Keratinocyte (primary cell): ENCODE measurements around the gene HAUS8. TPM values are rescaled to one million over a fixed set of nuclear protein-coding genes. Genes with fewer than 3 reads are reported as not detected.
A peak's percentile ranks its signal among the peaks of the same experiment; 100 is the strongest.
"Not testable (repeated sequence)": the region's sequence is repeated elsewhere in the genome, so short reads cannot be mapped to it uniquely, and the experiment has no call there.

Experiments used
- DNase-seq: peaks from one replicate; pipeline ENCODE4 v3.0.0-alpha.2; 2011; ENCODE audit warnings: low read depth, missing footprints, low spot score
- FAIRE-seq: peaks from 2 replicates; lab custom pipeline; 2011; peaks lifted over from hg19 to GRCh38; lab: Jason Lieb, UNC
- H2AFZ ChIP-seq: 2 replicates; pipeline ENCODE4 v1.6.0; 2012; ENCODE audit warnings: low read length, control low read depth, inconsistent platforms; ENCODE audit not compliant: control insufficient read depth
- H3K27ac ChIP-seq: 2 replicates; pipeline ENCODE4 v1.5.1; 2011; ENCODE audit warnings: low read length; ENCODE audit not compliant: control insufficient read depth, insufficient read depth
- H3K27me3 ChIP-seq: 3 replicates; pipeline ENCODE4 v1.6.0; 2011; ENCODE audit warnings: low read length; ENCODE audit not compliant: control insufficient read depth, insufficient read depth; ENCODE audit errors: extremely low read depth
- H3K36me3 ChIP-seq, 2 experiments: 2 replicates in 1 of 2; 3 replicates in 1 of 2; pipeline ENCODE4 v1.5.1; 2011; ENCODE audit warnings: low read length in 2 of 2, mild to moderate bottlenecking in 1 of 2; ENCODE audit not compliant: control insufficient read depth in 2 of 2, insufficient read depth in 2 of 2; ENCODE audit errors: extremely low read depth in 1 of 2
- H3K4me1 ChIP-seq: 3 replicates; pipeline ENCODE4 v1.5.1; 2011; ENCODE audit warnings: low read length; ENCODE audit not compliant: control insufficient read depth, insufficient read depth; ENCODE audit errors: extremely low read depth
- H3K4me2 ChIP-seq: 3 replicates; pipeline ENCODE4 v1.6.0; 2011; ENCODE audit warnings: low read depth, low read length; ENCODE audit not compliant: control insufficient read depth, insufficient read depth; ENCODE audit errors: extremely low read depth
- H3K4me3 ChIP-seq, 3 experiments: fragments of 200-600 bp in 1 of 3; sonication (generic) in 1 of 3; 2 replicates in 2 of 3; 3 replicates in 1 of 3; pipeline ENCODE4 v1.5.1; 2011 to 2016; ENCODE audit warnings: low read length in 3 of 3, mild to moderate bottlenecking in 3 of 3, control low read depth in 2 of 3, inconsistent platforms in 1 of 3, low read depth in 1 of 3, mixed read lengths in 1 of 3, mixed run types in 1 of 3, moderate library complexity in 1 of 3; ENCODE audit not compliant: control insufficient read depth in 2 of 3, insufficient read depth in 2 of 3; ENCODE audit errors: extremely low read depth in 1 of 3
- H3K79me2 ChIP-seq: 2 replicates; pipeline ENCODE4 v1.6.0; 2012; ENCODE audit warnings: low read length; ENCODE audit not compliant: control insufficient read depth, insufficient read depth
- H3K9ac ChIP-seq: 3 replicates; pipeline ENCODE4 v1.6.0; 2011; ENCODE audit warnings: low read length; ENCODE audit not compliant: control insufficient read depth, insufficient read depth; ENCODE audit errors: extremely low read depth
- H3K9me1 ChIP-seq: 3 replicates; pipeline ENCODE4 v1.6.0; 2011; ENCODE audit warnings: low read length; ENCODE audit not compliant: control insufficient read depth, insufficient read depth; ENCODE audit errors: extremely low read depth
- H3K9me3 ChIP-seq: 2 replicates; pipeline ENCODE4 v1.5.1; 2012; ENCODE audit warnings: low read depth, low read length; ENCODE audit not compliant: control insufficient read depth
- H4K20me1 ChIP-seq: 3 replicates; pipeline ENCODE4 v1.6.0; 2011; ENCODE audit warnings: low read length; ENCODE audit not compliant: control insufficient read depth, insufficient read depth; ENCODE audit errors: extremely low read depth
- EZH2 ChIP-seq: IDR thresholded peaks from one replicate; pipeline ENCODE4 v1.6.1; 2012; ENCODE audit warnings: inconsistent platforms, mild to moderate bottlenecking, low read length, moderate library complexity
- dilution Hi-C: fragments of 300-500 bp; cut with MboI; formaldehyde crosslinking; loops from one replicate; pipeline ENCODE4 v1.7.0; 2020; ENCODE audit warnings: low sequenced_read_pairs; ENCODE audit not compliant: extremely low pct_ligation_motif_present
- polyA plus RNA-seq, 5 experiments: library from polyadenylated mRNA; depleted of rRNA in 3 of 5; stranded (reverse) in 3 of 5; stranded (forward) in 1 of 5; unstranded in 1 of 5; fragments of >200 nt; gene quantifications; 1 replicate in 1 of 5; 2 replicates in 3 of 5; 3 replicates in 1 of 5; pipeline versions ENCODE4 v1.2.1 to v1.2.3, GENCODE V29; 2011 to 2012; ENCODE audit warnings: missing spikeins in 2 of 5, low read depth in 1 of 5, low replicate concordance in 1 of 5
- TF ChIP-seq, protein P1 (sequence below), 3 experiments: IDR thresholded peaks in 1 of 3; conservative IDR thresholded peaks in 1 of 3; optimal IDR thresholded peaks in 1 of 3; 2 replicates in 2 of 3; 3 replicates in 1 of 3; pipeline versions ENCODE3 to v1.5.1; 2011; ENCODE audit warnings: low read length in 3 of 3, mild to moderate bottlenecking in 3 of 3, moderate library complexity in 2 of 3, control low read depth in 1 of 3, inconsistent platforms in 1 of 3; ENCODE audit not compliant: insufficient read depth in 2 of 3; ENCODE audit errors: extremely low read depth in 1 of 3

HAUS8 gene
- polyA plus RNA-seq, 1 donor (not counting 4 experiments of a cell fraction or from before 2014, with no cell fraction given): 8.1 TPM

DNA sequence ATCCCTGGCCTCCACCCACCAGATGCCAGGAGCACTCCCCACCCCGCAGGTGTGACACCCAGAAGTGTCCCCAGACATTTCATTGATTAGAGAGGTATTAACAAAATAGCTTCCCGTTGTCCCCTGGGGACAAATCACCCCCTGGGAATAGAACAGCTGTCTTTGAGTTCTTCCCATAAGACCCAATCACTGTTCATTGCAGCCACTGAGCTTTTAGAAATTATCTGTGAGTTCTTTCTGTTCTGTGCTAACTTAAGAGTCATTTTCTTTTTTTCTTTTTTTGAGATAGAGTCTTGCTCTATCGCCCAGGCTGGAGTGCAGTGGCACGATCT, 33.2 kb upstream of the HAUS8 start:
- no peak for DNase-seq
- FAIRE-seq: no peak
- peak overlapping the region; percentile 71 for H3K4me2 ChIP-seq
- peaks cover 2% of the 10 kb centered on the region for H3K9me1 ChIP-seq
- peaks cover 11% of the 10 kb centered on the region for H4K20me1 ChIP-seq
- peaks cover 38% of the 10 kb centered on the region for H3K79me2 ChIP-seq
- no peaks in the 10 kb centered on the region for H3K9me3 ChIP-seq
- H3K27ac ChIP-seq: peak overlapping the region; percentile 64
- TF ChIP-seq, protein P1, sequence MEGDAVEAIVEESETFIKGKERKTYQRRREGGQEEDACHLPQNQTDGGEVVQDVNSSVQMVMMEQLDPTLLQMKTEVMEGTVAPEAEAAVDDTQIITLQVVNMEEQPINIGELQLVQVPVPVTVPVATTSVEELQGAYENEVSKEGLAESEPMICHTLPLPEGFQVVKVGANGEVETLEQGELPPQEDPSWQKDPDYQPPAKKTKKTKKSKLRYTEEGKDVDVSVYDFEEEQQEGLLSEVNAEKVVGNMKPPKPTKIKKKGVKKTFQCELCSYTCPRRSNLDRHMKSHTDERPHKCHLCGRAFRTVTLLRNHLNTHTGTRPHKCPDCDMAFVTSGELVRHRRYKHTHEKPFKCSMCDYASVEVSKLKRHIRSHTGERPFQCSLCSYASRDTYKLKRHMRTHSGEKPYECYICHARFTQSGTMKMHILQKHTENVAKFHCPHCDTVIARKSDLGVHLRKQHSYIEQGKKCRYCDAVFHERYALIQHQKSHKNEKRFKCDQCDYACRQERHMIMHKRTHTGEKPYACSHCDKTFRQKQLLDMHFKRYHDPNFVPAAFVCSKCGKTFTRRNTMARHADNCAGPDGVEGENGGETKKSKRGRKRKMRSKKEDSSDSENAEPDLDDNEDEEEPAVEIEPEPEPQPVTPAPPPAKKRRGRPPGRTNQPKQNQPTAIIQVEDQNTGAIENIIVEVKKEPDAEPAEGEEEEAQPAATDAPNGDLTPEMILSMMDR (optimal IDR thresholded peaks at IDR 0.05 in 1 of 3, IDR thresholded peaks at IDR 0.05 in 1 of 3, conservative IDR thresholded peaks at IDR 0.05 in 1 of 3; ENCODE audit: extremely low read depth in 1 of 3, insufficient read depth in 2 of 3, low read length in 3 of 3): no peak
- TF ChIP-seq EZH2: no peak
- peaks cover 14 to 15% of the 10 kb centered on the region in 2 experiments for H3K36me3 ChIP-seq
- peak overlapping the region; percentile 56 for H3K9ac ChIP-seq
- dilution Hi-C loops: no loop called here
- H2AFZ ChIP-seq: no peak overlapping the region
- H3K4me1 ChIP-seq: peaks cover 15% of the 10 kb centered on the region
- no peaks in the 10 kb centered on the region for H3K27me3 ChIP-seq
- peak overlapping the region in 1 of 3 experiments; percentile 27 for H3K4me3 ChIP-seq

DNA sequence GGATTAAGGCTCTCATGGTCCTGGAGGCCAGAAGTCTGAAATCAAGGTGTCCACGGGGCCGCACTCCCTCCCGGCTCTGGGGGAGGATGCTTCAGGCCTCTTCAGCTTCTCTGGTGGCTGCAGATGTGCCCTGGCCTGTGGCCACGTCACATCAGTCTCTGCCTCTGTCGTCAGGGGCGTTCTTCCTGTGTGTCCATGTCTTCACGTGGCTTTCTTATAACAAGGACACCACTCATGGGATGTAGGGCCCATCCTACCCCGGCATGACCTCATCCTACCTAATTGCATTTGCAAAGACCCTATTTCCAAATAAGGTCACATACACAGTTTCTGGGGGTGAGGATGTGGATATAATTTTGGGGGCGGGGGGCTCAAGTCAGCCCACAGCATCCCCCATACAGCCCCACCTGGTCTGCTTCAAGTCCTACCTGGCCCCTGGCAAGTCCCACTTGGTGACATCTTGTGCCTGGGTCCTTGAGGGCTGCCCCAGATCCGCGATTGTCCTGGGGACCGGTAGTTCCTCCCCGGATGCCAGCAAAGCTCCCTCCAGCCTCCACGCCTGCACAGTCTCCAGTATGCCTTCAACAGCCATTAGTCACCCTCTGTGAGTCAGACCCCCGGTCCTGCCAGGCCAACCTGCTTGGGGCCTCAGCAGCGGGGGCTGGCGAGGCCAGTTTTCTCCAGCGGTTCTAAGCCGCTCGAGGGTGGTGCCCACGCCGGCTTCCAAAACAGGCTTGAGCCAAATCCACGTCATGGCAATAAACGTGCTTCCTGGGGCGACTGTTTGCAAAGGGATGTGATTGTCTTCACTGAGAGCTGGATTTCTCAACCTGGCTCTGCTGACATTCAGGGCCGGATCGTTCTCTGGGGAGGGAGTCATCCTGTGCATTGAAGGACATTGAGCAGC, 32.5 kb upstream of the HAUS8 start:
- peaks cover 2% of the 10 kb centered on the region for H3K9me1 ChIP-seq
- peaks cover 36% of the 10 kb centered on the region for H3K79me2 ChIP-seq
- peaks cover 11% of the 10 kb centered on the region for H4K20me1 ChIP-seq
- peak; percentile 67 for DNase-seq
- H3K4me2 ChIP-seq: peak overlapping the region; percentile 71
- H3K27me3 ChIP-seq: no peaks in the 10 kb centered on the region
- TF ChIP-seq EZH2: no peak
- TF ChIP-seq, protein P1 (optimal IDR thresholded peaks at IDR 0.05 in 1 of 3, IDR thresholded peaks at IDR 0.05 in 1 of 3, conservative IDR thresholded peaks at IDR 0.05 in 1 of 3; ENCODE audit: extremely low read depth in 1 of 3, insufficient read depth in 2 of 3, low read length in 3 of 3): no peak
- H3K4me3 ChIP-seq: peak overlapping the region in 1 of 3 experiments; percentile 27
- H3K36me3 ChIP-seq: peaks cover 16 to 21% of the 10 kb centered on the region in 2 experiments
- H3K9me3 ChIP-seq: no peaks in the 10 kb centered on the region
- H3K27ac ChIP-seq: peak overlapping the region; percentile 64
- dilution Hi-C loops: no loop called here
- peak; percentile 95 for FAIRE-seq
- peak overlapping the region; percentile 56 for H3K9ac ChIP-seq
- peaks cover 15% of the 10 kb centered on the region for H3K4me1 ChIP-seq
- no peak overlapping the region for H2AFZ ChIP-seq

DNA sequence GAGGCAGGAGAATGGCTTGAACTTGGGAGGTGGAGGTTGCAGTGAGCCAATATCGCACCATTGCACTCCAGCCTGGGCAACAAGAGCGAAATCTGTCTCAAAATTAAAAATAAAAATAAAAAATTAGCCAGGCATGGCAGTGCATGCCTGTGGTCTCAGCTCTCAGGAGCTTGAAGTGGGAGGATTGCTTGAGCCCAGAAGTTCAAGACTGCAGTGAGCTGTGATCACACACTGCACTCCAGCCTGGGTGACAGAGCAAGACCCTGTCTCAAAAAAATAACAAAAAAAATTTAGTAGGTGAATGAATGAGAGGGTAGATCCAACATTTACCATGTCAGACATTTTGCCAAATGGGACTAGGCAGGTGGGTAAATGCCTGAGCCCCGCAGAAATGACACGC, 31.7 kb upstream of the HAUS8 start:
- dilution Hi-C loops, H2AFZ ChIP-seq, H3K27me3 ChIP-seq, FAIRE-seq, H3K9me3 ChIP-seq, H3K9me1 ChIP-seq, H3K4me3 ChIP-seq, H3K9ac ChIP-seq, H3K4me2 ChIP-seq, DNase-seq: not testable (repeated sequence)
- Histone ChIP-seq H3K36me3 (peaks cover 18 to 24% of the 10 kb centered on the region in 2 experiments), H3K79me2 (peaks cover 41% of the 10 kb centered on the region), H3K4me1 (peaks cover 15% of the 10 kb centered on the region), H4K20me1 (peaks cover 11% of the 10 kb centered on the region), H3K27ac (peak overlapping the region; percentile 61)
